Measurements from ENCODE around the gene RWDD4. TPM values are rescaled to one million over a fixed set of nuclear protein-coding genes. Genes with fewer than 3 reads are reported as not detected.

Gene RWDD4
- total RNA-seq, 1 donor = 19.9 TPM

DNA sequence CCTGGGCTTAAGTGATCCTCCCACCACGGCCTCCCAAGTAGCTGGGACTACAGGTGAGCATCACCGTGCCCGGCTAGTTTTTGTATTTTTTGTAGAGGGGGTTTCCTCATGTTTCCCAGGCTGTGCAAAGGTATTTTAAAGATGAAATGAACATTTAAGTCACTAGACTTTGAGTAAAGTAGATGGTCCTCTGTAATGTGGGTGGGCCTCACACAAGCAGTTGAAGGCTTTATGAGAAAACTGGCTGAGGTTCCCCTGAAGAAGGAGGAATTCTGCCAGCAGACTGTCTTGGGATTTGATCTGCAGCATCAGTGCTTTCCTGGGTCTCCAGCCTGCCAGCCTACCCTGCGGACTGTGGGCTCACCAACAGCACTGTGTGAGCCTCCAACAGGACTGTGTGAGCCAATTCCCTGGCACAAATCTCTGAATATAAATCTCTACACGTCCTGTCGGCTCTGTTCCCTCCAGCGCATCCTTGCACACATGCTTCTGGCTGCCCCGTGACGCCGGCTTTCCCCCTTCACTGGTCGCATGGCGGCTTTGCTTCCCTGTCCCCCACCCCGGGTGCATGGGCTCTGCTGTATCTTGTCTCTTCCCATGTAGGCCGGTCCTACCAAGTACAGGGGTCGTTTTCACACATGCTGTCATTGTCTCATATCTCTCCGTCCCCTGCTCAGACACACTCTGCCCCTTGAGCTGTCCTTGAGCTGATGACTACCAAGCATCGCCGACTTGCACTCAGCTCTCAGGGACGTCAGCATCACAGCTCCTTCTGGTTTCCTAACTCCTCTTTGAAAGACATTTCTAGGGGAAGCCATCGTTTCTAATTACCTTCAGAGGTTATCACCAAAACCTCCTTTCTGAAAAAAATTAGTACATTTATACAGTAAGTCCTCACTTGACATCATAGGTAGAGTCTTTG, 46.4 kb downstream of the RWDD4 start:
- Histone ChIP-seq H3K4me2 (ENCODE audit: insufficient read depth, low read length) (no peak overlapping the region), H3K36me3 (ENCODE audit: insufficient read depth, low read length) (no peaks in the 10 kb centered on the region), H3K4me3 (ENCODE audit: insufficient read depth, low read length) (no peak overlapping the region), H2AFZ (ENCODE audit: low read length) (no peak overlapping the region), H3K27ac (ENCODE audit: low read depth, low read length) (no peak overlapping the region), H4K20me1 (ENCODE audit: insufficient read depth, low read length) (no peaks in the 10 kb centered on the region), H3K79me2 (ENCODE audit: insufficient read depth, low read length) (no peaks in the 10 kb centered on the region), H3K4me1 (ENCODE audit: insufficient read depth, low read length) (peaks cover 13% of the 10 kb centered on the region), H3K9me3 (ENCODE audit: low read depth, low read length) (no peaks in the 10 kb centered on the region), H3K27me3 (ENCODE audit: insufficient read depth, low read length) (no peaks in the 10 kb centered on the region)
- TF ChIP-seq, protein P1, sequence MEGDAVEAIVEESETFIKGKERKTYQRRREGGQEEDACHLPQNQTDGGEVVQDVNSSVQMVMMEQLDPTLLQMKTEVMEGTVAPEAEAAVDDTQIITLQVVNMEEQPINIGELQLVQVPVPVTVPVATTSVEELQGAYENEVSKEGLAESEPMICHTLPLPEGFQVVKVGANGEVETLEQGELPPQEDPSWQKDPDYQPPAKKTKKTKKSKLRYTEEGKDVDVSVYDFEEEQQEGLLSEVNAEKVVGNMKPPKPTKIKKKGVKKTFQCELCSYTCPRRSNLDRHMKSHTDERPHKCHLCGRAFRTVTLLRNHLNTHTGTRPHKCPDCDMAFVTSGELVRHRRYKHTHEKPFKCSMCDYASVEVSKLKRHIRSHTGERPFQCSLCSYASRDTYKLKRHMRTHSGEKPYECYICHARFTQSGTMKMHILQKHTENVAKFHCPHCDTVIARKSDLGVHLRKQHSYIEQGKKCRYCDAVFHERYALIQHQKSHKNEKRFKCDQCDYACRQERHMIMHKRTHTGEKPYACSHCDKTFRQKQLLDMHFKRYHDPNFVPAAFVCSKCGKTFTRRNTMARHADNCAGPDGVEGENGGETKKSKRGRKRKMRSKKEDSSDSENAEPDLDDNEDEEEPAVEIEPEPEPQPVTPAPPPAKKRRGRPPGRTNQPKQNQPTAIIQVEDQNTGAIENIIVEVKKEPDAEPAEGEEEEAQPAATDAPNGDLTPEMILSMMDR (IDR thresholded peaks at IDR 0.05; ENCODE audit: extremely low read depth, low read depth, low read length) = no peak
- no peak for DNase-seq (ENCODE audit: insufficient read length, low spot score, missing footprints)

DNA sequence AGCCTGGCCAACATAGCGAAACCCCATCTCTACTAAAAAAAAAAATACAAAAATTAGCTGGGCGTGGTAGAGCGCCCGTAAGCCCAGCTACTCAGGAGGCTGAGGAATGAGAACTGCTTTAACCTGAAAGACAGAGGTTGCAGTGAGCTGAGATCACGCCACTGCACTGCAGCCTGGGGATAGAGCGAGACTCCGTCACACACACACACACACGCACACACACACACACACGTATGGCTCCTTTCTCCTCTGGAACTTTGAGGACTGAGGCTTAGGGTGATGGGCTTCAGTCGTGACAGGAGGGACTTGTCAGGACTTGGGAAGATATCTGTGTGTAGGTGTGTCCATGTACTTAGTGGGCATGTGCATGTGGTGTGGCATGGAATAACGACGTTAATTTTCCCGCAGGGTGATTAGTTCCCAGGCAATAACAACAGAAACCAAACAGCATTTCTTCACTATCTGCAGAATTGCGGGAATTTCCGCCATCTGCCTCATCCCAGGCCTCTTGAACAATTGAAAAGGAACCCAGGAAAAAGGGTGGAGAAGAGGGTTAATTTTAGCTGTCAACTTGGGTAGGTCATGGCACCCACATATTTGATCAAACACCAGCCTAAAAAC, 47.7 kb downstream of the RWDD4 start:
- no peaks in the 10 kb centered on the region for H3K9me3 ChIP-seq (ENCODE audit: low read depth, low read length)
- TF ChIP-seq, protein P1 (IDR thresholded peaks at IDR 0.05; ENCODE audit: extremely low read depth, low read depth, low read length) = no peak
- H3K4me1 ChIP-seq (ENCODE audit: insufficient read depth, low read length) = peaks cover 13% of the 10 kb centered on the region
- DNase-seq (ENCODE audit: insufficient read length, low spot score, missing footprints) = no peak
- H3K4me3 ChIP-seq (ENCODE audit: insufficient read depth, low read length) = no peak overlapping the region
- peak overlapping the region; percentile 7 for H2AFZ ChIP-seq (ENCODE audit: low read length)
- no peaks in the 10 kb centered on the region for H4K20me1 ChIP-seq (ENCODE audit: insufficient read depth, low read length)
- no peak overlapping the region for H3K27ac ChIP-seq (ENCODE audit: low read depth, low read length)
- no peaks in the 10 kb centered on the region for H3K27me3 ChIP-seq (ENCODE audit: insufficient read depth, low read length)
- H3K4me2 ChIP-seq (ENCODE audit: insufficient read depth, low read length) = no peak overlapping the region
- H3K79me2 ChIP-seq (ENCODE audit: insufficient read depth, low read length) = no peaks in the 10 kb centered on the region
- no peaks in the 10 kb centered on the region for H3K36me3 ChIP-seq (ENCODE audit: insufficient read depth, low read length)

DNA sequence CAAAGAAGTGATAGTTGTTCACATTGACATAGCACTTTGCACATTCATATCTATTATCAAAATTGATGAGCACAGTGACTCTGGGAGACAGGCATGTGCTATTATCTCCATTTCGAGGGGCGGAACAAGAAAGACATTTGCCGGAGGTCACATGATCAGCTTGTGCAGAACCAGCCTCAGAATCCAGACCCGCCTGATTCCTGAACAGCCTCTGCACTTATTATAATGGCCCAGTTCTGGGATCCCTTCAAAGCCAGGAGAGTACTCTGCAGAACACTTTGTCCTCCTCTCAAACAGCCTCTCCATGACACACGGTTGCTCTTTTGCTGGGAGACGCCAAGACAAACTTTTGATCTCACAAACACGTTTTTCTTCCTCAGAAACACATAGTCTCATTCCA, 48.4 kb downstream of the RWDD4 start:
- Histone ChIP-seq H2AFZ (ENCODE audit: low read length) (no peak overlapping the region), H3K4me1 (ENCODE audit: insufficient read depth, low read length) (peaks cover 13% of the 10 kb centered on the region), H3K27ac (ENCODE audit: low read depth, low read length) (no peak overlapping the region), H3K27me3 (ENCODE audit: insufficient read depth, low read length) (no peaks in the 10 kb centered on the region), H3K4me2 (ENCODE audit: insufficient read depth, low read length) (peak overlapping the region; percentile 66), H3K36me3 (ENCODE audit: insufficient read depth, low read length) (no peaks in the 10 kb centered on the region), H3K9me3 (ENCODE audit: low read depth, low read length) (no peaks in the 10 kb centered on the region), H4K20me1 (ENCODE audit: insufficient read depth, low read length) (no peaks in the 10 kb centered on the region), H3K79me2 (ENCODE audit: insufficient read depth, low read length) (no peaks in the 10 kb centered on the region), H3K4me3 (ENCODE audit: insufficient read depth, low read length) (no peak overlapping the region)
- TF ChIP-seq, protein P1 (IDR thresholded peaks at IDR 0.05; ENCODE audit: extremely low read depth, low read depth, low read length) = no peak
- peak; percentile 78 for DNase-seq (ENCODE audit: insufficient read length, low spot score, missing footprints)

DNA sequence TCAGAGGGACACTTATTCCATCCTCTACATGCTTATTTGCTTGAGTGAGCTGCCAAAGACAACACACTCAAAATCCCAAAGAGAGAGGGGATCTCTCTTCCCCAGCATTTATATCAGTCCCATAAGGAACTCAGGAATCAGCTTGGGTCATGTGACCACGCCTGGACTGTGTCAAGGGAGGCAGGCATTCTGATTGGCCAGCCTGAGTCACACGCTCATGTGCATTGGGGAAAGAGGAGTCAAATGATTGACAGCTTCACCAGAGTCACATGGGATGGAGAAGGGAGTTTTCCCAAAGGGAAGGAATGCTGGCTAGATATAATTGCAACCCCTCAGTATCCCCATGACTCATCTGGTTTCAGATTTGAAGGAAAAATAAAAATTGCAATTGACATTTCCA, 49.0 kb downstream of the RWDD4 start:
- Histone ChIP-seq H3K79me2 (ENCODE audit: insufficient read depth, low read length) (no peaks in the 10 kb centered on the region), H2AFZ (ENCODE audit: low read length) (peak overlapping the region; percentile 88), H3K36me3 (ENCODE audit: insufficient read depth, low read length) (no peaks in the 10 kb centered on the region), H3K9me3 (ENCODE audit: low read depth, low read length) (no peaks in the 10 kb centered on the region), H3K4me2 (ENCODE audit: insufficient read depth, low read length) (peak overlapping the region; percentile 66), H3K4me1 (ENCODE audit: insufficient read depth, low read length) (peaks cover 13% of the 10 kb centered on the region), H4K20me1 (ENCODE audit: insufficient read depth, low read length) (no peaks in the 10 kb centered on the region), H3K4me3 (ENCODE audit: insufficient read depth, low read length) (peak overlapping the region; percentile 14), H3K27me3 (ENCODE audit: insufficient read depth, low read length) (no peaks in the 10 kb centered on the region), H3K27ac (ENCODE audit: low read depth, low read length) (peak overlapping the region; percentile 48)
- peak; percentile 93 for DNase-seq (ENCODE audit: insufficient read length, low spot score, missing footprints)
- TF ChIP-seq, protein P1 (IDR thresholded peaks at IDR 0.05; ENCODE audit: extremely low read depth, low read depth, low read length) = no peak

Data from osteoblast (primary cell).